HEK293 (cell line): ENCODE results near the gene POU5F1.

Experiments
- KLF16 ChIP-seq: fragments of 450-650 bp; formaldehyde crosslinking; IDR thresholded peaks from 2 replicates; pipeline ENCODE4 v1.5.1; 2017; ENCODE audit warnings: missing biosample characterization, missing genetic modification characterization
- KLF9 ChIP-seq: fragments of 450-650 bp; formaldehyde crosslinking; IDR thresholded peaks from 2 replicates; pipeline ENCODE4 v1.5.1; 2016; ENCODE audit warnings: missing biosample characterization, missing genetic modification characterization, low read depth
- ZFP3 ChIP-seq: fragments of 450-650 bp; formaldehyde crosslinking; IDR thresholded peaks from 2 replicates; pipeline ENCODE4 v1.5.1; 2016; ENCODE audit warnings: low read depth, missing biosample characterization, missing genetic modification characterization
- ZFP41 ChIP-seq: fragments of 450-650 bp; formaldehyde crosslinking; IDR thresholded peaks from 2 replicates; pipeline ENCODE4 v1.5.1; 2016; ENCODE audit warnings: missing biosample characterization, missing genetic modification characterization, borderline replicate concordance
- ZNF140 ChIP-seq: fragments of 450-650 bp; formaldehyde crosslinking; IDR thresholded peaks from 2 replicates; pipeline ENCODE4 v1.5.1; 2016; ENCODE audit warnings: missing biosample characterization, missing genetic modification characterization
- ZNF169 ChIP-seq: fragments of 450-650 bp; formaldehyde crosslinking; IDR thresholded peaks from 2 replicates; pipeline ENCODE4 v1.5.1; 2016; ENCODE audit warnings: missing biosample characterization, missing genetic modification characterization
- ZNF24 ChIP-seq: fragments of 450-650 bp; formaldehyde crosslinking; IDR thresholded peaks from 2 replicates; pipeline ENCODE4 v1.5.1; 2016; ENCODE audit warnings: missing biosample characterization, missing genetic modification characterization
- ZNF248 ChIP-seq: fragments of 450-650 bp; formaldehyde crosslinking; IDR thresholded peaks from 2 replicates; pipeline ENCODE4 v1.5.1; 2017; ENCODE audit warnings: missing biosample characterization, missing genetic modification characterization
- ZNF274 ChIP-seq, 2 experiments: fragments of 200-500 bp in 1 of 2; fragments of 450-650 bp in 1 of 2; sonication (Bioruptor generic) in 1 of 2; formaldehyde crosslinking in 1 of 2; IDR thresholded peaks; 2 replicates each; pipeline versions ENCODE4 v1.5.1 to v1.6.1; 2014 to 2016; ENCODE audit warnings: borderline replicate concordance in 1 of 2, inconsistent platforms in 1 of 2, low read length in 1 of 2, missing biosample characterization in 1 of 2, missing genetic modification characterization in 1 of 2
- ZNF404 ChIP-seq: fragments of 450-650 bp; formaldehyde crosslinking; IDR thresholded peaks from 2 replicates; pipeline ENCODE4 v1.5.1; 2017; ENCODE audit warnings: missing biosample characterization, missing genetic modification characterization
- ZNF548 ChIP-seq: fragments of 450-650 bp; formaldehyde crosslinking; IDR thresholded peaks from 2 replicates; pipeline ENCODE4 v1.5.1; 2016; ENCODE audit warnings: missing biosample characterization, missing genetic modification characterization
- ZNF549 ChIP-seq: fragments of 450-650 bp; IDR thresholded peaks from 2 replicates; pipeline ENCODE4 v1.5.1; 2018; ENCODE audit warnings: missing biosample characterization, missing genetic modification characterization, mild to moderate bottlenecking, inconsistent platforms, moderate library complexity
- ZNF580 ChIP-seq: fragments of 450-650 bp; formaldehyde crosslinking; IDR thresholded peaks from 2 replicates; pipeline ENCODE4 v1.5.1; 2016; ENCODE audit warnings: missing biosample characterization, missing genetic modification characterization
- ZNF610 ChIP-seq: fragments of 450-650 bp; formaldehyde crosslinking; IDR thresholded peaks from 2 replicates; pipeline ENCODE4 v1.5.1; 2016; ENCODE audit warnings: missing biosample characterization, missing genetic modification characterization, borderline replicate concordance
- ZNF623 ChIP-seq: fragments of 450-650 bp; formaldehyde crosslinking; IDR thresholded peaks from 2 replicates; pipeline ENCODE4 v1.5.1; 2016; ENCODE audit warnings: missing biosample characterization, missing genetic modification characterization
- ZNF624 ChIP-seq: fragments of 450-650 bp; formaldehyde crosslinking; IDR thresholded peaks from 2 replicates; pipeline ENCODE4 v1.5.1; 2017; ENCODE audit warnings: missing biosample characterization, missing genetic modification characterization
- ZNF654 ChIP-seq: fragments of 450-650 bp; formaldehyde crosslinking; IDR thresholded peaks from 2 replicates; pipeline ENCODE4 v1.5.1; 2016; ENCODE audit warnings: low read depth, missing biosample characterization, missing genetic modification characterization
- ZNF792 ChIP-seq: fragments of 450-650 bp; formaldehyde crosslinking; IDR thresholded peaks from 2 replicates; pipeline ENCODE4 v1.5.1; 2016; ENCODE audit warnings: missing biosample characterization, missing genetic modification characterization
- TF ChIP-seq, protein P1 (sequence below): fragments of 450-650 bp; formaldehyde crosslinking; IDR thresholded peaks from 2 replicates; pipeline ENCODE4 v1.5.1; 2017; ENCODE audit warnings: missing biosample characterization, missing genetic modification characterization
- TF ChIP-seq, protein P2 (sequence below): fragments of 450-650 bp; formaldehyde crosslinking; IDR thresholded peaks from 2 replicates; pipeline ENCODE4 v1.5.0; 2017; ENCODE audit warnings: missing biosample characterization, missing genetic modification characterization, borderline replicate concordance
- TF ChIP-seq, protein P3 (sequence below): fragments of 450-650 bp; formaldehyde crosslinking; optimal IDR thresholded peaks from 2 replicates; pipeline ENCODE3; 2016; ENCODE audit warnings: missing biosample characterization, mild to moderate bottlenecking, missing genetic modification characterization
- TF ChIP-seq, protein P4 (sequence below): fragments of 450-650 bp; formaldehyde crosslinking; IDR thresholded peaks from 2 replicates; pipeline ENCODE4 v1.5.1; 2016; ENCODE audit warnings: missing biosample characterization, missing genetic modification characterization, low read depth
- TF ChIP-seq, protein P5 (sequence below): fragments of 450-650 bp; formaldehyde crosslinking; IDR thresholded peaks from 2 replicates; pipeline ENCODE4 v1.5.1; 2016; ENCODE audit warnings: missing biosample characterization, missing genetic modification characterization
- TF ChIP-seq, protein P6 (sequence below): fragments of 450-650 bp; formaldehyde crosslinking; conservative IDR thresholded peaks from 2 replicates; pipeline ENCODE4 v1.5.1; 2016; ENCODE audit warnings: low read depth, missing biosample characterization, missing genetic modification characterization

Gene POU5F1

GRCh38 chr6:31158863-31159855 is 11.3 kb downstream of the POU5F1 start (continued):
- TF ChIP-seq, protein P1, sequence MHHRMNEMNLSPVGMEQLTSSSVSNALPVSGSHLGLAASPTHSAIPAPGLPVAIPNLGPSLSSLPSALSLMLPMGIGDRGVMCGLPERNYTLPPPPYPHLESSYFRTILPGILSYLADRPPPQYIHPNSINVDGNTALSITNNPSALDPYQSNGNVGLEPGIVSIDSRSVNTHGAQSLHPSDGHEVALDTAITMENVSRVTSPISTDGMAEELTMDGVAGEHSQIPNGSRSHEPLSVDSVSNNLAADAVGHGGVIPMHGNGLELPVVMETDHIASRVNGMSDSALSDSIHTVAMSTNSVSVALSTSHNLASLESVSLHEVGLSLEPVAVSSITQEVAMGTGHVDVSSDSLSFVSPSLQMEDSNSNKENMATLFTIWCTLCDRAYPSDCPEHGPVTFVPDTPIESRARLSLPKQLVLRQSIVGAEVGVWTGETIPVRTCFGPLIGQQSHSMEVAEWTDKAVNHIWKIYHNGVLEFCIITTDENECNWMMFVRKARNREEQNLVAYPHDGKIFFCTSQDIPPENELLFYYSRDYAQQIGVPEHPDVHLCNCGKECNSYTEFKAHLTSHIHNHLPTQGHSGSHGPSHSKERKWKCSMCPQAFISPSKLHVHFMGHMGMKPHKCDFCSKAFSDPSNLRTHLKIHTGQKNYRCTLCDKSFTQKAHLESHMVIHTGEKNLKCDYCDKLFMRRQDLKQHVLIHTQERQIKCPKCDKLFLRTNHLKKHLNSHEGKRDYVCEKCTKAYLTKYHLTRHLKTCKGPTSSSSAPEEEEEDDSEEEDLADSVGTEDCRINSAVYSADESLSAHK (tag by site-specific recombination) = no peak
- TF ChIP-seq, protein P2, sequence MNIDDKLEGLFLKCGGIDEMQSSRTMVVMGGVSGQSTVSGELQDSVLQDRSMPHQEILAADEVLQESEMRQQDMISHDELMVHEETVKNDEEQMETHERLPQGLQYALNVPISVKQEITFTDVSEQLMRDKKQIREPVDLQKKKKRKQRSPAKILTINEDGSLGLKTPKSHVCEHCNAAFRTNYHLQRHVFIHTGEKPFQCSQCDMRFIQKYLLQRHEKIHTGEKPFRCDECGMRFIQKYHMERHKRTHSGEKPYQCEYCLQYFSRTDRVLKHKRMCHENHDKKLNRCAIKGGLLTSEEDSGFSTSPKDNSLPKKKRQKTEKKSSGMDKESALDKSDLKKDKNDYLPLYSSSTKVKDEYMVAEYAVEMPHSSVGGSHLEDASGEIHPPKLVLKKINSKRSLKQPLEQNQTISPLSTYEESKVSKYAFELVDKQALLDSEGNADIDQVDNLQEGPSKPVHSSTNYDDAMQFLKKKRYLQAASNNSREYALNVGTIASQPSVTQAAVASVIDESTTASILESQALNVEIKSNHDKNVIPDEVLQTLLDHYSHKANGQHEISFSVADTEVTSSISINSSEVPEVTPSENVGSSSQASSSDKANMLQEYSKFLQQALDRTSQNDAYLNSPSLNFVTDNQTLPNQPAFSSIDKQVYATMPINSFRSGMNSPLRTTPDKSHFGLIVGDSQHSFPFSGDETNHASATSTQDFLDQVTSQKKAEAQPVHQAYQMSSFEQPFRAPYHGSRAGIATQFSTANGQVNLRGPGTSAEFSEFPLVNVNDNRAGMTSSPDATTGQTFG = no peak
- TF ChIP-seq KLF9 (tag by site-specific recombination) = peak; percentile 53; the same call in 1 of the 2 replicates
- TF ChIP-seq ZNF610 (tag by site-specific recombination) = no peak
- TF ChIP-seq, protein P3, sequence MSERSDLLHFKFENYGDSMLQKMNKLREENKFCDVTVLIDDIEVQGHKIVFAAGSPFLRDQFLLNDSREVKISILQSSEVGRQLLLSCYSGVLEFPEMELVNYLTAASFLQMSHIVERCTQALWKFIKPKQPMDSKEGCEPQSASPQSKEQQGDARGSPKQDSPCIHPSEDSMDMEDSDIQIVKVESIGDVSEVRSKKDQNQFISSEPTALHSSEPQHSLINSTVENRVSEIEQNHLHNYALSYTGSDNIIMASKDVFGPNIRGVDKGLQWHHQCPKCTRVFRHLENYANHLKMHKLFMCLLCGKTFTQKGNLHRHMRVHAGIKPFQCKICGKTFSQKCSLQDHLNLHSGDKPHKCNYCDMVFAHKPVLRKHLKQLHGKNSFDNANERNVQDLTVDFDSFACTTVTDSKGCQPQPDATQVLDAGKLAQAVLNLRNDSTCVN (tag by site-specific recombination) = no peak
- no peak for TF ChIP-seq ZNF404 (tag by site-specific recombination)
- TF ChIP-seq ZNF548 (tag by site-specific recombination) = no peak
- no peak for TF ChIP-seq ZFP41 (tag by site-specific recombination)
- TF ChIP-seq ZNF274 (IDR thresholded peaks at IDR 0.05; ENCODE audit: low read length) = no peak
- TF ChIP-seq ZNF274 (tag by site-specific recombination; IDR thresholded peaks at IDR 0.05; ENCODE audit: borderline replicate concordance) = no peak
- TF ChIP-seq, protein P4, sequence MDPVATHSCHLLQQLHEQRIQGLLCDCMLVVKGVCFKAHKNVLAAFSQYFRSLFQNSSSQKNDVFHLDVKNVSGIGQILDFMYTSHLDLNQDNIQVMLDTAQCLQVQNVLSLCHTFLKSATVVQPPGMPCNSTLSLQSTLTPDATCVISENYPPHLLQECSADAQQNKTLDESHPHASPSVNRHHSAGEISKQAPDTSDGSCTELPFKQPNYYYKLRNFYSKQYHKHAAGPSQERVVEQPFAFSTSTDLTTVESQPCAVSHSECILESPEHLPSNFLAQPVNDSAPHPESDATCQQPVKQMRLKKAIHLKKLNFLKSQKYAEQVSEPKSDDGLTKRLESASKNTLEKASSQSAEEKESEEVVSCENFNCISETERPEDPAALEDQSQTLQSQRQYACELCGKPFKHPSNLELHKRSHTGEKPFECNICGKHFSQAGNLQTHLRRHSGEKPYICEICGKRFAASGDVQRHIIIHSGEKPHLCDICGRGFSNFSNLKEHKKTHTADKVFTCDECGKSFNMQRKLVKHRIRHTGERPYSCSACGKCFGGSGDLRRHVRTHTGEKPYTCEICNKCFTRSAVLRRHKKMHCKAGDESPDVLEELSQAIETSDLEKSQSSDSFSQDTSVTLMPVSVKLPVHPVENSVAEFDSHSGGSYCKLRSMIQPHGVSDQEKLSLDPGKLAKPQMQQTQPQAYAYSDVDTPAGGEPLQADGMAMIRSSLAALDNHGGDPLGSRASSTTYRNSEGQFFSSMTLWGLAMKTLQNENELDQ = no peak
- no peak for TF ChIP-seq ZNF140 (tag by site-specific recombination)
- TF ChIP-seq ZNF24 = no peak
- no peak for TF ChIP-seq ZNF248 (tag by site-specific recombination)
- TF ChIP-seq ZNF654 (tag by site-specific recombination) = no peak
- no peak for TF ChIP-seq ZNF169
- TF ChIP-seq, protein P5, sequence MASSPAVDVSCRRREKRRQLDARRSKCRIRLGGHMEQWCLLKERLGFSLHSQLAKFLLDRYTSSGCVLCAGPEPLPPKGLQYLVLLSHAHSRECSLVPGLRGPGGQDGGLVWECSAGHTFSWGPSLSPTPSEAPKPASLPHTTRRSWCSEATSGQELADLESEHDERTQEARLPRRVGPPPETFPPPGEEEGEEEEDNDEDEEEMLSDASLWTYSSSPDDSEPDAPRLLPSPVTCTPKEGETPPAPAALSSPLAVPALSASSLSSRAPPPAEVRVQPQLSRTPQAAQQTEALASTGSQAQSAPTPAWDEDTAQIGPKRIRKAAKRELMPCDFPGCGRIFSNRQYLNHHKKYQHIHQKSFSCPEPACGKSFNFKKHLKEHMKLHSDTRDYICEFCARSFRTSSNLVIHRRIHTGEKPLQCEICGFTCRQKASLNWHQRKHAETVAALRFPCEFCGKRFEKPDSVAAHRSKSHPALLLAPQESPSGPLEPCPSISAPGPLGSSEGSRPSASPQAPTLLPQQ (tag by site-specific recombination) = no peak
- no peak for TF ChIP-seq ZNF792 (tag by site-specific recombination)
- TF ChIP-seq, protein P6, sequence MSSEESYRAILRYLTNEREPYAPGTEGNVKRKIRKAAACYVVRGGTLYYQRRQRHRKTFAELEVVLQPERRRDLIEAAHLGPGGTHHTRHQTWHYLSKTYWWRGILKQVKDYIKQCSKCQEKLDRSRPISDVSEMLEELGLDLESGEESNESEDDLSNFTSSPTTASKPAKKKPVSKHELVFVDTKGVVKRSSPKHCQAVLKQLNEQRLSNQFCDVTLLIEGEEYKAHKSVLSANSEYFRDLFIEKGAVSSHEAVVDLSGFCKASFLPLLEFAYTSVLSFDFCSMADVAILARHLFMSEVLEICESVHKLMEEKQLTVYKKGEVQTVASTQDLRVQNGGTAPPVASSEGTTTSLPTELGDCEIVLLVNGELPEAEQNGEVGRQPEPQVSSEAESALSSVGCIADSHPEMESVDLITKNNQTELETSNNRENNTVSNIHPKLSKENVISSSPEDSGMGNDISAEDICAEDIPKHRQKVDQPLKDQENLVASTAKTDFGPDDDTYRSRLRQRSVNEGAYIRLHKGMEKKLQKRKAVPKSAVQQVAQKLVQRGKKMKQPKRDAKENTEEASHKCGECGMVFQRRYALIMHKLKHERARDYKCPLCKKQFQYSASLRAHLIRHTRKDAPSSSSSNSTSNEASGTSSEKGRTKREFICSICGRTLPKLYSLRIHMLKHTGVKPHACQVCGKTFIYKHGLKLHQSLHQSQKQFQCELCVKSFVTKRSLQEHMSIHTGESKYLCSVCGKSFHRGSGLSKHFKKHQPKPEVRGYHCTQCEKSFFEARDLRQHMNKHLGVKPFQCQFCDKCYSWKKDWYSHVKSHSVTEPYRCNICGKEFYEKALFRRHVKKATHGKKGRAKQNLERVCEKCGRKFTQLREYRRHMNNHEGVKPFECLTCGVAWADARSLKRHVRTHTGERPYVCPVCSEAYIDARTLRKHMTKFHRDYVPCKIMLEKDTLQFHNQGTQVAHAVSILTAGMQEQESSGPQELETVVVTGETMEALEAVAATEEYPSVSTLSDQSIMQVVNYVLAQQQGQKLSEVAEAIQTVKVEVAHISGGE (tag by site-specific recombination) = no peak
- TF ChIP-seq ZNF580 (tag by site-specific recombination) = no peak
- TF ChIP-seq ZNF624 (tag by site-specific recombination) = no peak
- TF ChIP-seq KLF16 (tag by site-specific recombination) = peak; percentile 73
- no peak for TF ChIP-seq ZNF549 (tag by site-specific recombination)
- TF ChIP-seq ZFP3 (tag by site-specific recombination) = no peak
- no peak for TF ChIP-seq ZNF623 (tag by site-specific recombination)
